Stimulated activated CD4-positive, alpha-beta T cell treated with anti-CD3 and anti-CD28 coated beads, TNF-alpha, amount 100 ng/mL, for 1 hour (primary cell): ENCODE data around the gene EEF1AKMT2.
"Not testable (repeated sequence)": the region's sequence is repeated elsewhere in the genome, so short reads cannot be mapped to it uniquely, and the experiment has no call there.

Experiments
- DNase-seq, 3 donors: peaks; one replicate each; pipeline ENCODE4 v3.0.0-alpha.2; 2020; ENCODE audit warnings: low read depth in 3 of 3, low spot score in 1 of 3

EEF1AKMT2 gene

GRCh38 chr10:124791547-124792348, at the start of gene EEF1AKMT2:
Gene EEF1AKMT2, minus strand, starts transcription at chr10:124791887. Its CDS starts 54 bp downstream, at chr10:124791833.
- DNase-seq: peak; percentile 59 to 78 (median 66)

- DNase-seq: no peak
These were observed 46.0 kb upstream of the EEF1AKMT2 start for GRCh38 chr10:124837687-124838086.

GRCh38 chr10:124831116-124831515, 39.4 kb upstream of the EEF1AKMT2 start:
- DNase-seq: no peak

- DNase-seq: no peak
These were observed 38.8 kb upstream of the EEF1AKMT2 start for GRCh38 chr10:124830445-124830844.

GRCh38 chr10:124829447-124830115, 37.9 kb upstream of the EEF1AKMT2 start:
- DNase-seq: no peak

- no peak for DNase-seq
These were observed 35.8 kb upstream of the EEF1AKMT2 start for GRCh38 chr10:124827474-124827873.

- no peak for DNase-seq
These were observed 34.6 kb upstream of the EEF1AKMT2 start for GRCh38 chr10:124826262-124826661.

GRCh38 chr10:124825702-124826101, 34.0 kb upstream of the EEF1AKMT2 start:
- no peak for DNase-seq

- DNase-seq: not testable (repeated sequence)
These were observed 33.2 kb upstream of the EEF1AKMT2 start for GRCh38 chr10:124824932-124825331.

- no peak for DNase-seq
These were observed 32.8 kb upstream of the EEF1AKMT2 start for GRCh38 chr10:124824507-124824906.

- no peak for DNase-seq
These were observed 29.8 kb upstream of the EEF1AKMT2 start for GRCh38 chr10:124821520-124821919.

- no peak for DNase-seq
These were observed 28.4 kb upstream of the EEF1AKMT2 start for GRCh38 chr10:124820121-124820520.

- no peak for DNase-seq
These were observed 10.6 kb upstream of the EEF1AKMT2 start for GRCh38 chr10:124802313-124802675.

- no peak for DNase-seq
These were observed 7.5 kb upstream of the EEF1AKMT2 start for GRCh38 chr10:124799211-124799610.

GRCh38 chr10:124798781-124799180, 7.1 kb upstream of the EEF1AKMT2 start:
- DNase-seq: no peak

GRCh38 chr10:124798364-124798763, 6.7 kb upstream of the EEF1AKMT2 start:
- no peak for DNase-seq

- no peak for DNase-seq
These were observed 1.3 kb upstream of the EEF1AKMT2 start for GRCh38 chr10:124792998-124793352.

GRCh38 chr10:124782900-124783299, 8.8 kb downstream of the EEF1AKMT2 start:
- not testable (repeated sequence) for DNase-seq

GRCh38 chr10:124768791-124769190, 22.9 kb downstream of the EEF1AKMT2 start:
- no peak for DNase-seq

- no peak for DNase-seq
These were observed 26.4 kb downstream of the EEF1AKMT2 start for GRCh38 chr10:124765256-124765655.

- DNase-seq: no peak
These were observed 28.4 kb downstream of the EEF1AKMT2 start for GRCh38 chr10:124763267-124763666.

- no peak for DNase-seq
These were observed 29.4 kb downstream of the EEF1AKMT2 start for GRCh38 chr10:124762281-124762680.
